AG09309 (cell line): ENCODE measurements around the gene FZD4.

Experiments used
- DNase-seq: peaks from one replicate; pipeline ENCODE4 v3.0.0-alpha.2; 2010; ENCODE audit warnings: low read depth
- H3K4me3 ChIP-seq: 2 replicates; pipeline ENCODE4 v1.5.1; 2011; ENCODE audit warnings: mild to moderate bottlenecking, low read depth, low read length, moderate library complexity; ENCODE audit not compliant: control insufficient read depth
- CTCF ChIP-seq: IDR thresholded peaks from 2 replicates; pipeline ENCODE4 v1.5.1; 2011; ENCODE audit warnings: mild to moderate bottlenecking, low read depth, low read length, inconsistent platforms; ENCODE audit not compliant: insufficient read depth, control insufficient read depth; ENCODE audit errors: missing control alignments

Gene FZD4

GRCh38 chr11:86932259-86932585 is 23.0 kb downstream of the FZD4 start:
- no peak for DNase-seq
- no peak overlapping the region for H3K4me3 ChIP-seq
- TF ChIP-seq CTCF = no peak

- DNase-seq = no peak
- no peak overlapping the region for H3K4me3 ChIP-seq
- TF ChIP-seq CTCF = no peak
These were observed 23.5 kb downstream of the FZD4 start for GRCh38 chr11:86931548-86932258.

- H3K4me3 ChIP-seq = no peak overlapping the region
- no peak for TF ChIP-seq CTCF
- DNase-seq = no peak
These were observed 24.1 kb downstream of the FZD4 start for GRCh38 chr11:86930957-86931547.

GRCh38 chr11:86926975-86927374 is 28.2 kb downstream of the FZD4 start:
- no peak overlapping the region for H3K4me3 ChIP-seq
- TF ChIP-seq CTCF = no peak
- no peak for DNase-seq

GRCh38 chr11:86923999-86924766 is 31.0 kb downstream of the FZD4 start:
- DNase-seq = no peak
- no peak overlapping the region for H3K4me3 ChIP-seq
- no peak for TF ChIP-seq CTCF

GRCh38 chr11:86922225-86922624 is 33.0 kb downstream of the FZD4 start:
- no peak overlapping the region for H3K4me3 ChIP-seq
- no peak for TF ChIP-seq CTCF
- no peak for DNase-seq
